Measurements from ENCODE around the gene SLC39A10. TPM values are rescaled to one million over a fixed set of nuclear protein-coding genes. Genes with fewer than 3 reads are reported as not detected.
"Not testable (repeated sequence)": the region's sequence is repeated elsewhere in the genome, so short reads cannot be mapped to it uniquely, and the experiment has no call there.

The SLC39A10 gene
- total RNA-seq, 1 donor from 2014 or later: 52.3 TPM

GRCh38 chr2:195638750-195639149 lies 18.3 kb upstream of the SLC39A10 start:
- no peak for ATAC-seq (ENCODE audit: low read depth)
- DNase-seq: no peak
- no peak overlapping the region for H3K4me3 Mint-ChIP-seq
- H3K9me3 Mint-ChIP-seq: no peaks in the 10 kb centered on the region
- H3K36me3 Mint-ChIP-seq (ENCODE audit: low read depth): no peaks in the 10 kb centered on the region
- H3K27ac Mint-ChIP-seq: no peak overlapping the region
- H3K4me1 Mint-ChIP-seq: peaks cover 20% of the 10 kb centered on the region
- intact Hi-C loops (cut with micrococcal nuclease): no loop called here
- TF ChIP-seq, protein P1, sequence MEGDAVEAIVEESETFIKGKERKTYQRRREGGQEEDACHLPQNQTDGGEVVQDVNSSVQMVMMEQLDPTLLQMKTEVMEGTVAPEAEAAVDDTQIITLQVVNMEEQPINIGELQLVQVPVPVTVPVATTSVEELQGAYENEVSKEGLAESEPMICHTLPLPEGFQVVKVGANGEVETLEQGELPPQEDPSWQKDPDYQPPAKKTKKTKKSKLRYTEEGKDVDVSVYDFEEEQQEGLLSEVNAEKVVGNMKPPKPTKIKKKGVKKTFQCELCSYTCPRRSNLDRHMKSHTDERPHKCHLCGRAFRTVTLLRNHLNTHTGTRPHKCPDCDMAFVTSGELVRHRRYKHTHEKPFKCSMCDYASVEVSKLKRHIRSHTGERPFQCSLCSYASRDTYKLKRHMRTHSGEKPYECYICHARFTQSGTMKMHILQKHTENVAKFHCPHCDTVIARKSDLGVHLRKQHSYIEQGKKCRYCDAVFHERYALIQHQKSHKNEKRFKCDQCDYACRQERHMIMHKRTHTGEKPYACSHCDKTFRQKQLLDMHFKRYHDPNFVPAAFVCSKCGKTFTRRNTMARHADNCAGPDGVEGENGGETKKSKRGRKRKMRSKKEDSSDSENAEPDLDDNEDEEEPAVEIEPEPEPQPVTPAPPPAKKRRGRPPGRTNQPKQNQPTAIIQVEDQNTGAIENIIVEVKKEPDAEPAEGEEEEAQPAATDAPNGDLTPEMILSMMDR (IDR thresholded peaks at IDR 0.05): no peak
- POLR2A ChIA-PET: no interaction called here
- no peaks in the 10 kb centered on the region for H3K27me3 Mint-ChIP-seq
- CTCF ChIA-PET: interaction anchor here (1.3 kb wide), 1 partner anchor 21 kb away, joined by 5 read pairs; no protein-coding TSS in a partner anchor

GRCh38 chr2:195639238-195639858 lies 17.7 kb upstream of the SLC39A10 start:
- ChIA-PET POLR2A (no interaction called here), CTCF (no interaction called here)
- Mint-ChIP-seq H3K4me3 (no peak overlapping the region), H3K4me1 (peaks cover 21% of the 10 kb centered on the region), H3K27ac (no peak overlapping the region), H3K9me3 (no peaks in the 10 kb centered on the region), H3K27me3 (no peaks in the 10 kb centered on the region), H3K36me3 (ENCODE audit: low read depth) (no peaks in the 10 kb centered on the region)
- ATAC-seq (ENCODE audit: low read depth): no peak
- TF ChIP-seq, protein P1 (IDR thresholded peaks at IDR 0.05): no peak
- DNase-seq: no peak
- intact Hi-C loops (cut with micrococcal nuclease): no loop called here

DNA sequence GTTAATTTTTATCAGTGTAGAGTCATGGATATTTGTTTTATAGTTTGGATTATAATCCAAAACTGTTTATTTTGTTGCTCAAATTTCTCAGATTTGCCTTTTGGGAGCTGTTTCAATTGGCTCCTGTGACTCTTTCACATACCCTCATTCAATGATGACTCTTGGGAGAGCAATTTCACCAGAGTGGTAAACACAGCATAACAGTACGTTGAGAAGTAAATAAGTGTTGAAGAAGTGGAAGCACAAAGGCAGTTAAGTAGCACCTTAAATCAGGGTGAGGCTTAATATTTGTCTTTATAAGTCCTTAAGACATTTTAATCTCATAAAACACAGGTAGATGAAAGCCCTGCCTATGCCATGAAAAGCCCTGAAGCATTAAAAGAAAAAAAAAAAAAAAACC lies 17.1 kb upstream of the SLC39A10 start:
- H3K9me3 Mint-ChIP-seq: no peaks in the 10 kb centered on the region
- H3K4me3 Mint-ChIP-seq: no peak overlapping the region
- intact Hi-C loops (cut with micrococcal nuclease): no loop called here
- DNase-seq (no peak), ATAC-seq (ENCODE audit: low read depth) (no peak)
- CTCF ChIA-PET: no interaction called here
- TF ChIP-seq, protein P1 (IDR thresholded peaks at IDR 0.05): no peak
- H3K27ac Mint-ChIP-seq: no peak overlapping the region
- no peaks in the 10 kb centered on the region for H3K36me3 Mint-ChIP-seq (ENCODE audit: low read depth)
- POLR2A ChIA-PET: no interaction called here
- peaks cover 21% of the 10 kb centered on the region for H3K4me1 Mint-ChIP-seq
- H3K27me3 Mint-ChIP-seq: no peaks in the 10 kb centered on the region

GRCh38 chr2:195642027-195642678 lies 14.9 kb upstream of the SLC39A10 start:
- Mint-ChIP-seq H3K27ac (no peak overlapping the region), H3K27me3 (no peaks in the 10 kb centered on the region), H3K36me3 (ENCODE audit: low read depth) (no peaks in the 10 kb centered on the region), H3K4me1 (peaks cover 29% of the 10 kb centered on the region), H3K9me3 (no peaks in the 10 kb centered on the region), H3K4me3 (no peak overlapping the region)
- ChIA-PET CTCF (no interaction called here), POLR2A (interaction anchor here (1.0 to 2.9 kb wide), 3 partner anchors 14 to 17 kb away, joined by 3 to 18 read pairs (median 9); partner anchors contain the start of gene SLC39A10)
- no peak for DNase-seq
- no peak for ATAC-seq (ENCODE audit: low read depth)
- intact Hi-C loops (cut with micrococcal nuclease): no loop called here
- TF ChIP-seq, protein P1 (IDR thresholded peaks at IDR 0.05): no peak

DNA sequence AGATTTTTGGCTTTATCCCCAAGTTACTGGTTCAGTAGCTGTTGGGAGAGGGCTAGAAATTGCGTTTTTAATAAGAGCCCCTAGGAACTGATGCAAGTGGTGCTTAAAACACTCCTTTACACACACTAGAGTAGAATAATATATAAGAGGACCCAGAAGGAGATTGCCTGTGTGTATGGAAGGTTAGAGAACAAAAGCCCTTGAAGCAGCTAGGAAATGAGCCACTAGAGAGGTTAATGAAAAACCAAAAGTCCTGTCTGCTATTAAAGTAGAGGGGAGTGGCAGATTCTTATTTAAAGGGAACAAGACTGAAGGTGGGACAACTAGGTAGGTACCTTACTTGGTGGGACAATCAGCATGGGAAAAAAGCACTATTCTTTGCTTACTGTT lies 14.4 kb upstream of the SLC39A10 start:
- ChIA-PET POLR2A (interaction anchor here (2.9 kb wide), 1 partner anchor 15 kb away, joined by 18 read pairs; the partner anchor contains the start of gene SLC39A10), CTCF (no interaction called here)
- intact Hi-C loops (cut with micrococcal nuclease): no loop called here
- Mint-ChIP-seq H3K36me3 (ENCODE audit: low read depth) (no peaks in the 10 kb centered on the region), H3K27ac (no peak overlapping the region), H3K27me3 (no peaks in the 10 kb centered on the region), H3K4me1 (peaks cover 34% of the 10 kb centered on the region), H3K4me3 (no peak overlapping the region), H3K9me3 (no peaks in the 10 kb centered on the region)
- no peak for ATAC-seq (ENCODE audit: low read depth)
- no peak for DNase-seq
- TF ChIP-seq, protein P1 (IDR thresholded peaks at IDR 0.05): no peak

DNA sequence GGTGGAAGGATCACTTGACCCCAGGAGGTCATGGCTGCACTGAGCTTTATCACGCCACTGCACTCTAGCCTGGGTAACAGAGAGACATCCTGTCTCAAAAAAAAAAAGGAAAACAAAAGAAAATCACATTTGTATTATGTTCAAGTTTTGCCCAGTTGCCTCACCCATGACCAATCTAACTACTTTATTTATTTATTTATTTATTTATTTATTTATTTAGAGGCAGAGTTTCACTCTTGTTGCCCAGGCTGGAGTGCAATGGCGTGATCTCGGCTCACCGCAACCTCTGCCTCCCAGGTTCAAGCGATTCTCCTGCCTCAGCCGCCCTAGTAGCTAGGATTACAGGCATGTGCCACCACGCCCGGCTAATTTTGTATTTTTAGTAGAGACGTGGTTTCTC lies 12.3 kb upstream of the SLC39A10 start:
- ATAC-seq (ENCODE audit: low read depth); H3K27ac Mint-ChIP-seq; DNase-seq; intact Hi-C loops (cut with micrococcal nuclease); H3K27me3 Mint-ChIP-seq; H3K9me3 Mint-ChIP-seq; CTCF ChIA-PET; H3K4me3 Mint-ChIP-seq; H3K36me3 Mint-ChIP-seq (ENCODE audit: low read depth): not testable (repeated sequence)
- H3K4me1 Mint-ChIP-seq: peaks cover 53% of the 10 kb centered on the region
- POLR2A ChIA-PET: interaction anchor here (0.8 to 2.9 kb wide), 2 partner anchors 13 to 15 kb away, joined by 3 to 18 read pairs; partner anchors contain the start of gene SLC39A10
